A549 (cell line): ENCODE results near the gene LPO.

Source experiments
- EP300 ChIP-seq, 2 experiments: fragments of >200 bp; sonication (Bioruptor Twin); formaldehyde crosslinking; IDR thresholded peaks; 2 replicates in 1 of 2; 3 replicates in 1 of 2; pipeline ENCODE4 v1.6.1; 2016 to 2017
- KDM5A ChIP-seq: fragments of 200-600 bp; sonication (generic); IDR thresholded peaks from 2 replicates; pipeline ENCODE4 v1.6.1; 2016; ENCODE audit warnings: antibody characterized with exemption, mild to moderate bottlenecking
- MYC ChIP-seq: IDR thresholded peaks from 2 replicates; pipeline ENCODE4 v1.6.1; 2012; ENCODE audit warnings: mild to moderate bottlenecking, inconsistent platforms, low read length, improper control_type of control experiment, borderline replicate concordance
- NR3C1 ChIP-seq: fragments of >200 bp; sonication (Bioruptor Twin); formaldehyde crosslinking; IDR thresholded peaks from 3 replicates; pipeline ENCODE4 v1.6.1; 2017
- POLR2A ChIP-seq: IDR thresholded peaks from 2 replicates; pipeline ENCODE4 v1.6.1; 2012; ENCODE audit warnings: mild to moderate bottlenecking, low read length
- RAD21 ChIP-seq, 2 experiments: fragments of >200 bp in 1 of 2; sonication (Bioruptor Twin) in 1 of 2; formaldehyde crosslinking in 1 of 2; IDR thresholded peaks in 1 of 2; conservative IDR thresholded peaks in 1 of 2; 2 replicates in 1 of 2; 3 replicates in 1 of 2; pipeline ENCODE4 v1.6.1; 2012 to 2018; ENCODE audit warnings: inconsistent platforms in 1 of 2
- SMC3 ChIP-seq: fragments of >200 bp; sonication (Bioruptor Twin); formaldehyde crosslinking; IDR thresholded peaks from 3 replicates; pipeline ENCODE4 v1.6.1; 2018; ENCODE audit warnings: inconsistent platforms
- TF ChIP-seq, protein P1 (sequence below): fragments of >200 bp; sonication (Bioruptor Twin); formaldehyde crosslinking; IDR thresholded peaks from 3 replicates; pipeline ENCODE4 v1.5.1; 2016
- TF ChIP-seq, protein P2 (sequence below): fragments of 200-600 bp; sonication (generic); IDR thresholded peaks from 2 replicates; pipeline ENCODE4 v1.6.1; 2016; ENCODE audit warnings: antibody characterized with exemption, mild to moderate bottlenecking, moderate library complexity
- TF ChIP-seq, protein P3 (sequence below): IDR thresholded peaks from 2 replicates; pipeline ENCODE4 v1.6.1; 2012
- TF ChIP-seq, protein P4 (sequence below): fragments of 250-450 bp; sonication (Bioruptor Pico); IDR thresholded peaks from 2 replicates; pipeline ENCODE4 v1.5.0; 2020; ENCODE audit warnings: low read depth, mild to moderate bottlenecking, moderate library complexity
- TF ChIP-seq, protein P5 (sequence below): fragments of 450-650 bp; IDR thresholded peaks from 2 replicates; pipeline ENCODE4 v1.6.1; 2014; ENCODE audit warnings: antibody characterized with exemption

DNA sequence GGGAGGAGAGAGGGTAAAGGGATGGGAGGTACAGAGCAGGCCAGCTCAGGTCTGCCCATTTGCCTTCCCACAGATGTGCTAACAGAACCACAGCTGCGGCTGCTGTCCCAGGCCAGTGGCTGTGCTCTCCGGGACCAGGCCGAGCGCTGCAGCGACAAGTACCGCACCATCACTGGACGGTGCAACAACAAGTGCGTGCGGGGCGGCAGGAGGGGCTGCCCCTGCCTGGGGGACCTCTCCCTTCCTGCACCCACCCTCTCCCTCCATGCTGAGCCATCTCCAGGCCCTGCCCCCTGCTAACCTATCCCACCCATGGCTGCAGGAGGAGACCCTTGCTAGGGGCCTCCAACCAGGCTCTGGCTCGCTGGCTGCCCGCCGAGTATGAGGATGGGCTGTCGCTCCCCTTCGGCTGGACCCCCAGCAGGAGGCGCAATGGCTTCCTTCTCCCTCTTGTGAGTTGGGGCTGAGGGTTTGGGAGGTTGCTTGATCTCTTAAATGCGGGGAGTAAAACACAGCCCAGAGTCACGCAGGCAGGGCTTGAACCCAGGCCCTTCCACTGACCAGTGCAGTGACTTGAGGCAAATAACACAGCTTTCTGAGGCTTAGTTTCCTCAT, 44.6 kb upstream of the LPO start:
- TF ChIP-seq, protein P1, sequence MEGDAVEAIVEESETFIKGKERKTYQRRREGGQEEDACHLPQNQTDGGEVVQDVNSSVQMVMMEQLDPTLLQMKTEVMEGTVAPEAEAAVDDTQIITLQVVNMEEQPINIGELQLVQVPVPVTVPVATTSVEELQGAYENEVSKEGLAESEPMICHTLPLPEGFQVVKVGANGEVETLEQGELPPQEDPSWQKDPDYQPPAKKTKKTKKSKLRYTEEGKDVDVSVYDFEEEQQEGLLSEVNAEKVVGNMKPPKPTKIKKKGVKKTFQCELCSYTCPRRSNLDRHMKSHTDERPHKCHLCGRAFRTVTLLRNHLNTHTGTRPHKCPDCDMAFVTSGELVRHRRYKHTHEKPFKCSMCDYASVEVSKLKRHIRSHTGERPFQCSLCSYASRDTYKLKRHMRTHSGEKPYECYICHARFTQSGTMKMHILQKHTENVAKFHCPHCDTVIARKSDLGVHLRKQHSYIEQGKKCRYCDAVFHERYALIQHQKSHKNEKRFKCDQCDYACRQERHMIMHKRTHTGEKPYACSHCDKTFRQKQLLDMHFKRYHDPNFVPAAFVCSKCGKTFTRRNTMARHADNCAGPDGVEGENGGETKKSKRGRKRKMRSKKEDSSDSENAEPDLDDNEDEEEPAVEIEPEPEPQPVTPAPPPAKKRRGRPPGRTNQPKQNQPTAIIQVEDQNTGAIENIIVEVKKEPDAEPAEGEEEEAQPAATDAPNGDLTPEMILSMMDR: no peak
- TF ChIP-seq NR3C1: no peak
- TF ChIP-seq EP300 (IDR thresholded peaks at IDR 0.05): no peak
- TF ChIP-seq MYC: no peak
- TF ChIP-seq, protein P2, sequence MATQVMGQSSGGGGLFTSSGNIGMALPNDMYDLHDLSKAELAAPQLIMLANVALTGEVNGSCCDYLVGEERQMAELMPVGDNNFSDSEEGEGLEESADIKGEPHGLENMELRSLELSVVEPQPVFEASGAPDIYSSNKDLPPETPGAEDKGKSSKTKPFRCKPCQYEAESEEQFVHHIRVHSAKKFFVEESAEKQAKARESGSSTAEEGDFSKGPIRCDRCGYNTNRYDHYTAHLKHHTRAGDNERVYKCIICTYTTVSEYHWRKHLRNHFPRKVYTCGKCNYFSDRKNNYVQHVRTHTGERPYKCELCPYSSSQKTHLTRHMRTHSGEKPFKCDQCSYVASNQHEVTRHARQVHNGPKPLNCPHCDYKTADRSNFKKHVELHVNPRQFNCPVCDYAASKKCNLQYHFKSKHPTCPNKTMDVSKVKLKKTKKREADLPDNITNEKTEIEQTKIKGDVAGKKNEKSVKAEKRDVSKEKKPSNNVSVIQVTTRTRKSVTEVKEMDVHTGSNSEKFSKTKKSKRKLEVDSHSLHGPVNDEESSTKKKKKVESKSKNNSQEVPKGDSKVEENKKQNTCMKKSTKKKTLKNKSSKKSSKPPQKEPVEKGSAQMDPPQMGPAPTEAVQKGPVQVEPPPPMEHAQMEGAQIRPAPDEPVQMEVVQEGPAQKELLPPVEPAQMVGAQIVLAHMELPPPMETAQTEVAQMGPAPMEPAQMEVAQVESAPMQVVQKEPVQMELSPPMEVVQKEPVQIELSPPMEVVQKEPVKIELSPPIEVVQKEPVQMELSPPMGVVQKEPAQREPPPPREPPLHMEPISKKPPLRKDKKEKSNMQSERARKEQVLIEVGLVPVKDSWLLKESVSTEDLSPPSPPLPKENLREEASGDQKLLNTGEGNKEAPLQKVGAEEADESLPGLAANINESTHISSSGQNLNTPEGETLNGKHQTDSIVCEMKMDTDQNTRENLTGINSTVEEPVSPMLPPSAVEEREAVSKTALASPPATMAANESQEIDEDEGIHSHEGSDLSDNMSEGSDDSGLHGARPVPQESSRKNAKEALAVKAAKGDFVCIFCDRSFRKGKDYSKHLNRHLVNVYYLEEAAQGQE: no peak
- TF ChIP-seq KDM5A: no peak
- TF ChIP-seq, protein P3, sequence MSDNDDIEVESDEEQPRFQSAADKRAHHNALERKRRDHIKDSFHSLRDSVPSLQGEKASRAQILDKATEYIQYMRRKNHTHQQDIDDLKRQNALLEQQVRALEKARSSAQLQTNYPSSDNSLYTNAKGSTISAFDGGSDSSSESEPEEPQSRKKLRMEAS: no peak
- TF ChIP-seq, protein P4, sequence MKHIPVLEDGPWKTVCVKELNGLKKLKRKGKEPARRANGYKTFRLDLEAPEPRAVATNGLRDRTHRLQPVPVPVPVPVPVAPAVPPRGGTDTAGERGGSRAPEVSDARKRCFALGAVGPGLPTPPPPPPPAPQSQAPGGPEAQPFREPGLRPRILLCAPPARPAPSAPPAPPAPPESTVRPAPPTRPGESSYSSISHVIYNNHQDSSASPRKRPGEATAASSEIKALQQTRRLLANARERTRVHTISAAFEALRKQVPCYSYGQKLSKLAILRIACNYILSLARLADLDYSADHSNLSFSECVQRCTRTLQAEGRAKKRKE: no peak
- TF ChIP-seq SMC3: no peak
- TF ChIP-seq POLR2A: no peak
- TF ChIP-seq, protein P5, sequence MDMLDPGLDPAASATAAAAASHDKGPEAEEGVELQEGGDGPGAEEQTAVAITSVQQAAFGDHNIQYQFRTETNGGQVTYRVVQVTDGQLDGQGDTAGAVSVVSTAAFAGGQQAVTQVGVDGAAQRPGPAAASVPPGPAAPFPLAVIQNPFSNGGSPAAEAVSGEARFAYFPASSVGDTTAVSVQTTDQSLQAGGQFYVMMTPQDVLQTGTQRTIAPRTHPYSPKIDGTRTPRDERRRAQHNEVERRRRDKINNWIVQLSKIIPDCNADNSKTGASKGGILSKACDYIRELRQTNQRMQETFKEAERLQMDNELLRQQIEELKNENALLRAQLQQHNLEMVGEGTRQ: no peak
- no peak for TF ChIP-seq RAD21 (conservative IDR thresholded peaks at IDR 0.05 in 1 of 2, IDR thresholded peaks at IDR 0.05 in 1 of 2)
